OCI-LY1 (cell line): Measurements from ENCODE around the gene KCNH3.

Source experiments
- CTCF ChIP-seq: fragments of 200-600 bp; sonication (generic), shearing (Covaris generic); IDR thresholded peaks from 2 replicates; pipeline ENCODE4 v1.5.1; 2017; ENCODE audit warnings: mild to moderate bottlenecking, antibody characterized with exemption, low read length, moderate library complexity, mixed read lengths
- EZH2 ChIP-seq: fragments of 200-600 bp; sonication (generic), shearing (Covaris generic); IDR thresholded peaks from 2 replicates; pipeline ENCODE4 v1.8.0; 2017; ENCODE audit warnings: borderline replicate concordance, mixed run types, mild to moderate bottlenecking, antibody characterized with exemption, low read length, moderate library complexity, mixed read lengths

GRCh38 chr12:49537752-49538509 is 899 bp upstream of the KCNH3 start:
- TF ChIP-seq CTCF (no peak), EZH2 (no peak)
